Measurements from ENCODE around the gene UBE2E2. TPM values are rescaled to one million over a fixed set of nuclear protein-coding genes. Genes with fewer than 3 reads are reported as not detected.
A peak's percentile ranks its signal among the peaks of the same experiment; 100 is the strongest.

The UBE2E2 gene
- total RNA-seq, 1 experiment from 2014 or later, result 14.7 TPM

DNA sequence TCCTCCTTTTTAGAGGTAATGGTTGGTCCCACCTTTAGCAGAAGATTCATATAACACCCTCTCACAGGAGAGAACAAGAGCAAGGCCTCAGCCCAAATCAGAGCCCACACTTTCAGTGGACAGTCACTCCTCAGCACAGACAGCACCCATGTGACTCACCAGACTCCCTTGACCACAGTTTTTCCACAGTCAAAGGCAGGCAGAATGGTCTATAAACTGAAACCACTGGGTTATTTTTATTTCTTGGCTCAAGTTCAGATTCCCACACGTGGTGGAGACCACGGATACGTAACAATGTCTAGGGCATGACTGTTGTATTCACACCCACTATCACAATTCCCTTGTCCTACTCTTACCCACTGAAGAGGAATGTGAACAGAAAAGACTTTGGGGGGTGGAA, 364.8 kb downstream of the UBE2E2 start:
- Histone ChIP-seq H3K79me2 (ENCODE audit: low read length) (no peaks in the 10 kb centered on the region), H2AFZ (ENCODE audit: low read length) (no peak overlapping the region), H3K9me2 (replicated peaks; ENCODE audit: insufficient read depth, low read length) (no peaks in the 10 kb centered on the region), H3K9me3 (ENCODE audit: low read length) (no peaks in the 10 kb centered on the region), H3K4me2 (ENCODE audit: low read depth, low read length, poor library complexity, severe bottlenecking) (no peak overlapping the region), H3K27me3 (ENCODE audit: low read length) (no peaks in the 10 kb centered on the region), H3K4me1 (ENCODE audit: low read length) (no peaks in the 10 kb centered on the region), H3K36me3 (ENCODE audit: insufficient read depth, low read length) (no peaks in the 10 kb centered on the region), H3K4me3 (ENCODE audit: low read length) (no peak overlapping the region), H4K20me1 (ENCODE audit: insufficient read depth, low read depth, low read length) (no peaks in the 10 kb centered on the region), H3K27ac (ENCODE audit: low read length) (no peak overlapping the region), H3K9ac (ENCODE audit: low read length) (no peak overlapping the region)
- no peak for DNase-seq

DNA sequence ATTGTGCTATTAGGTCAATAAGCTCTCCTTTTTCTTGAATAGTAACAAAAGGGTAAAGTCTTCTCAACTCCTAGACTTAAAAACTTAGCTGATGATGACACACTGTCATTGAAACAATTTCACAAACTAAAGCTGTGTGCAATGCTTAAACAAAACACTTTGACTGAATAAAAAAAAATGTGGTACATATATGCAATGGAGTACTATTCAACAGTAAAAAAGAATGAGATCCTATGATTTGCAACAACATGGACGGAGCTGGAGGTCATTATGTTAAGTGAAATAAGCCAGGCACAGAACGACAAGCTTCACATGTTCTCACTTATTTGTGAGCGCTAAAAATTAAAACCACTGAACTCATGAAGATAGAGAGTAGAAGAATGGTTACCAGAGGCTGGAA, 370.7 kb downstream of the UBE2E2 start:
- H3K27me3 ChIP-seq (ENCODE audit: low read length), result no peaks in the 10 kb centered on the region
- no peaks in the 10 kb centered on the region for H4K20me1 ChIP-seq (ENCODE audit: insufficient read depth, low read depth, low read length)
- H3K4me1 ChIP-seq (ENCODE audit: low read length), result no peaks in the 10 kb centered on the region
- no peak overlapping the region for H3K4me2 ChIP-seq (ENCODE audit: low read depth, low read length, poor library complexity, severe bottlenecking)
- H2AFZ ChIP-seq (ENCODE audit: low read length), result no peak overlapping the region
- H3K9ac ChIP-seq (ENCODE audit: low read length), result no peak overlapping the region
- DNase-seq, result no peak
- H3K9me3 ChIP-seq (ENCODE audit: low read length), result no peaks in the 10 kb centered on the region
- no peaks in the 10 kb centered on the region for H3K79me2 ChIP-seq (ENCODE audit: low read length)
- H3K4me3 ChIP-seq (ENCODE audit: low read length), result no peak overlapping the region
- no peaks in the 10 kb centered on the region; the same call in 1 of the 2 replicates for H3K9me2 ChIP-seq (replicated peaks; ENCODE audit: insufficient read depth, low read length)
- H3K27ac ChIP-seq (ENCODE audit: low read length), result no peak overlapping the region
- no peaks in the 10 kb centered on the region for H3K36me3 ChIP-seq (ENCODE audit: insufficient read depth, low read length)

DNA sequence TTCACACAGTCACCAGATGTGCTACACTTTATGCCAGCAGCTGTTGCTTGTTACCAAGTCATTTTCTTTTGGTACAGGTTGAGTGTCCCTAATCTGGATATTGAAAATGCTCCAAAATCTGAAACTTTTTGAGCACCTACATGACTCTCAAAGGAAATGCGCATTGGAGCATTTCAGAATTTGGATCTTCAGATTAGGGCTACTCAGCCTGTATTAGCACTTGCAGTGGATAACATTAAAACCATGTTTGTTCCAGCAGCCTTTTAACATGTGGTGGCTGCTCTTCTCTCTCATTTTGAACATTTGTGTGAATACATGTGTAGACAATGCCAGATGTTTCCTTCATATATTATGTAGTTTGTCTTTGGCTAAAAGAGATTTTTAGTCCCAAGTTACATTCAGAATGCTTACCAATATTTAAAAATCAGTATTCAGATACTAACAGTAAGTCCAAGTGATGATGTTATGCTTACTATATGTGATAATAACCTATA, 371.7 kb downstream of the UBE2E2 start:
- no peaks in the 10 kb centered on the region for H3K36me3 ChIP-seq (ENCODE audit: insufficient read depth, low read length)
- DNase-seq, result no peak
- no peaks in the 10 kb centered on the region for H3K4me1 ChIP-seq (ENCODE audit: low read length)
- no peaks in the 10 kb centered on the region for H3K27me3 ChIP-seq (ENCODE audit: low read length)
- H3K79me2 ChIP-seq (ENCODE audit: low read length), result no peaks in the 10 kb centered on the region
- no peaks in the 10 kb centered on the region; the same call in 1 of the 2 replicates for H3K9me2 ChIP-seq (replicated peaks; ENCODE audit: insufficient read depth, low read length)
- no peak overlapping the region for H2AFZ ChIP-seq (ENCODE audit: low read length)
- no peak overlapping the region for H3K27ac ChIP-seq (ENCODE audit: low read length)
- no peak overlapping the region for H3K9ac ChIP-seq (ENCODE audit: low read length)
- H3K9me3 ChIP-seq (ENCODE audit: low read length), result no peaks in the 10 kb centered on the region
- H4K20me1 ChIP-seq (ENCODE audit: insufficient read depth, low read depth, low read length), result no peaks in the 10 kb centered on the region
- H3K4me2 ChIP-seq (ENCODE audit: low read depth, low read length, poor library complexity, severe bottlenecking), result no peak overlapping the region
- H3K4me3 ChIP-seq (ENCODE audit: low read length), result no peak overlapping the region

DNA sequence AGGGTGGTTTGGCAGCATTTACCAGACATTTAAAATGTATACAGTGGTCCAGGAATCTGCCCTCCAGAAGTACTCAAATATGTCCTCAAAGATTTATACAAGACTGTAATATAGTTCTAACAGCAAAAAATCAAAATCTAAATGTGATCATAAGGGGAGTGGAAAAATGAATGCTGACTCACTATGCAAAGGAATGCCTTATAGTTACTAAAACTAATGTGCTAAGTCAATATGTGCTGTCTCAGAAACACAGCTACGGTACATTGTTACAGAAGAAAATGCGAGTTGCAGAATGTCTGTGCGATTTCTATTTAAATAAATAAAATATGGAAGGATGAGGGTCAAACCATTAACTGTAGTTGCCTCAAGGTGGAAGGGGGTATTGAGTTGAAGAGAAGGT, 372.6 kb downstream of the UBE2E2 start:
- Histone ChIP-seq H3K27me3 (ENCODE audit: low read length) (no peaks in the 10 kb centered on the region), H3K9me3 (ENCODE audit: low read length) (no peaks in the 10 kb centered on the region), H3K36me3 (ENCODE audit: insufficient read depth, low read length) (no peaks in the 10 kb centered on the region), H3K27ac (ENCODE audit: low read length) (no peak overlapping the region), H3K9me2 (replicated peaks; ENCODE audit: insufficient read depth, low read length) (no peaks in the 10 kb centered on the region; the same call in 1 of the 2 replicates), H3K4me1 (ENCODE audit: low read length) (no peaks in the 10 kb centered on the region), H3K79me2 (ENCODE audit: low read length) (no peaks in the 10 kb centered on the region), H3K4me3 (ENCODE audit: low read length) (no peak overlapping the region), H4K20me1 (ENCODE audit: insufficient read depth, low read depth, low read length) (no peaks in the 10 kb centered on the region), H3K4me2 (ENCODE audit: low read depth, low read length, poor library complexity, severe bottlenecking) (no peak overlapping the region), H2AFZ (ENCODE audit: low read length) (no peak overlapping the region), H3K9ac (ENCODE audit: low read length) (no peak overlapping the region)
- DNase-seq, result no peak

DNA sequence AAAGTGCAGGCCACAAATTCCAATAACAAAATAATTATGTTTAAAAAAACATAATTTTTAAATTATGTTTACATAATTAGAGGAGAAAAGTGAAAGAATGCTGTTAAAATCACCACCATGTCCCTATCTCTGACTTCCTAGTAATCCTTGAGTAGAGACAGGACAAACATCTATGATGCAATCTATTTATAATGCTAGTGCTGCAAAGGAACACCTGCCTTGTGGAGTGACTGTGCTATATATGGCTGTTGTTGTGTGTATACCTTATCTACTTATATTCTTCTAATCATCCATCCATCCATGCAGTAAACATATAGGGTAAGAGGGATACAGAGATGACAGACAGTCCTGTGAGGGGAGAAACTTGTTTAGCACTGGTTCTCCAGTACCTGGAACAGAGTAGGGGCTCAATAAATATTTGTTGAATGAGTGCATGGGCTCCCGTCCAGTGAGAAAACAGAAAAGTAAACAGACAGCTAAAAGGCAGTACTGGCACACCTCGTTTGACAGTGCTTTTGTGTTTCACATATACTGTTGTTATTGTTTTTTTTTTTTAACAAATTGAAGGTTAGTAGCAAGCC, 373.3 kb downstream of the UBE2E2 start:
- no peak for DNase-seq
- Histone ChIP-seq H3K9me2 (replicated peaks; ENCODE audit: insufficient read depth, low read length) (no peaks in the 10 kb centered on the region; the same call in 1 of the 2 replicates), H3K79me2 (ENCODE audit: low read length) (no peaks in the 10 kb centered on the region), H3K27ac (ENCODE audit: low read length) (no peak overlapping the region), H3K4me1 (ENCODE audit: low read length) (no peaks in the 10 kb centered on the region), H3K4me3 (ENCODE audit: low read length) (no peak overlapping the region), H3K27me3 (ENCODE audit: low read length) (no peaks in the 10 kb centered on the region), H3K9ac (ENCODE audit: low read length) (no peak overlapping the region), H3K9me3 (ENCODE audit: low read length) (no peaks in the 10 kb centered on the region), H4K20me1 (ENCODE audit: insufficient read depth, low read depth, low read length) (no peaks in the 10 kb centered on the region), H3K36me3 (ENCODE audit: insufficient read depth, low read length) (no peaks in the 10 kb centered on the region), H3K4me2 (ENCODE audit: low read depth, low read length, poor library complexity, severe bottlenecking) (no peak overlapping the region), H2AFZ (ENCODE audit: low read length) (no peak overlapping the region)

DNA sequence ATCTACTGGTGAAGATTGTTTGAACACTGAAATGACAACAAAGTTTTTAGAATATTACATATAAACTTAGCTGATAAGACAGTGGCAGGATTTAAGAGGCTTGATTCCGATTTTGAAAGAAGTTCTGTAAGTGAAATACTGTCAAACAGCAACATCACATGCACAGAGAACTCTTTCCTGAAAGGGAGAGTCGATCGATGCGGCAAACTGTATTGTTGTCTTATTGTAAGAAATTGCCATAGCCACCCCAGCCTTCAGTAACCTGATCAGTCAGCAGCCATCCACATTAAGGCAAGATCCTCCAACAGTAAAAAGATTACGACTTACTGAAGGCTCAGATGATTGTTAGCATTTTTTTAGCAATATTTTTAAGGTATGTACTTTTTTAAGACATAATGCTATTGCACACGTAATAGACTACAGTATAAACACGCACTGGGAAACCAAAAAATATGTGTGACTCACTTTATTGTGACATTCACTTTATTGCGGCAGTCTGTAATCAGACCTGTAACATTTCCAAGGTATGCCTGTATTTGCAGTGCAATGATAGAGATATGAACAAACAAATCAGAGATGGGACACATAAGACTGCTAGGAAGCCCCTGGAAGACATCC, 377.1 kb downstream of the UBE2E2 start:
- no peak overlapping the region for H3K4me2 ChIP-seq (ENCODE audit: low read depth, low read length, poor library complexity, severe bottlenecking)
- H3K27me3 ChIP-seq (ENCODE audit: low read length), result no peaks in the 10 kb centered on the region
- no peaks in the 10 kb centered on the region for H4K20me1 ChIP-seq (ENCODE audit: insufficient read depth, low read depth, low read length)
- no peaks in the 10 kb centered on the region for H3K79me2 ChIP-seq (ENCODE audit: low read length)
- no peak overlapping the region for H2AFZ ChIP-seq (ENCODE audit: low read length)
- no peaks in the 10 kb centered on the region for H3K4me1 ChIP-seq (ENCODE audit: low read length)
- no peaks in the 10 kb centered on the region for H3K9me3 ChIP-seq (ENCODE audit: low read length)
- DNase-seq, result peak; percentile 16
- no peaks in the 10 kb centered on the region for H3K36me3 ChIP-seq (ENCODE audit: insufficient read depth, low read length)
- no peak overlapping the region for H3K27ac ChIP-seq (ENCODE audit: low read length)
- H3K9ac ChIP-seq (ENCODE audit: low read length), result no peak overlapping the region
- H3K4me3 ChIP-seq (ENCODE audit: low read length), result no peak overlapping the region
- H3K9me2 ChIP-seq (replicated peaks; ENCODE audit: insufficient read depth, low read length), result no peaks in the 10 kb centered on the region; the same call in 1 of the 2 replicates

DNA sequence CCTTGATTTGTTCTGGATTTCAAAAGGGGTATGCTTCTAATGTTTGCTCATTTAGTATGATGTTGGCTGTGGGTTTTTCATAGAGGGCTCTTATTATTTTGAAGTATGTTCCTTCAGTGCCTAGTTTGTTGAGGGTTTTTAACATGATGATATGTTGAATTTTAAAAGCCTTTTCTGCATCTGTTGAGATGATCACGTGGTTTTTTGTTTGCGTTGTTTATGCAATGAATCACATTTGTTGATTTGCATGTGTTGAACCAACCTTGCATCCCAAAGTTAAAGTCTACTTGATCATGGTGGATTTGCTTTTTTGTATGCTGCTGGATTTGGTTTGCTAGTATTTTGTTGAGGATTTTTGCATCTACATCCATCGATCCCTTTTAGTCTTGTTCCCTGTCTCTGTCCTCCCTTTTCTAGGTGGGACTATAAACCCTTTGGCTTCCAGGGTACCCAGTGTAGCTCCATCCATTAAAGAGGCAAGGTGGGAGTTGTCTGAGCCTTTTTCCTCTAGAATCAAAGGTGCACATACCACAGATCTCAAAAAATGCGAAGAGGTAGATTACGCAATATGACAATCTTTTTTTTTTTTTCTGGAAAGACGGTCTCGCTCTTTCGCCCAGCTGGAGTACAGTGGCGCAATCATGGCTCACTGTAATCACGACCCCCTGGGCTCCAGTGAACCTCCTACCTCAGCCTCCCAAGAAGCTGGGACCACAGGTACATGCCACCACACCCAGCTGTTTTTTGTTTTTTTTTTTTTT, 381.0 kb downstream of the UBE2E2 start:
- H3K27ac ChIP-seq (ENCODE audit: low read length), result no peak overlapping the region
- H3K27me3 ChIP-seq (ENCODE audit: low read length), result no peaks in the 10 kb centered on the region
- H3K9me3 ChIP-seq (ENCODE audit: low read length), result no peaks in the 10 kb centered on the region
- no peaks in the 10 kb centered on the region for H3K36me3 ChIP-seq (ENCODE audit: insufficient read depth, low read length)
- H3K9ac ChIP-seq (ENCODE audit: low read length), result no peak overlapping the region
- H3K4me3 ChIP-seq (ENCODE audit: low read length), result no peak overlapping the region
- H3K9me2 ChIP-seq (replicated peaks; ENCODE audit: insufficient read depth, low read length), result no peaks in the 10 kb centered on the region
- H3K79me2 ChIP-seq (ENCODE audit: low read length), result no peaks in the 10 kb centered on the region
- no peak for DNase-seq
- H3K4me1 ChIP-seq (ENCODE audit: low read length), result no peaks in the 10 kb centered on the region
- H2AFZ ChIP-seq (ENCODE audit: low read length), result no peak overlapping the region
- no peaks in the 10 kb centered on the region for H4K20me1 ChIP-seq (ENCODE audit: insufficient read depth, low read depth, low read length)
- no peak overlapping the region for H3K4me2 ChIP-seq (ENCODE audit: low read depth, low read length, poor library complexity, severe bottlenecking)

DNA sequence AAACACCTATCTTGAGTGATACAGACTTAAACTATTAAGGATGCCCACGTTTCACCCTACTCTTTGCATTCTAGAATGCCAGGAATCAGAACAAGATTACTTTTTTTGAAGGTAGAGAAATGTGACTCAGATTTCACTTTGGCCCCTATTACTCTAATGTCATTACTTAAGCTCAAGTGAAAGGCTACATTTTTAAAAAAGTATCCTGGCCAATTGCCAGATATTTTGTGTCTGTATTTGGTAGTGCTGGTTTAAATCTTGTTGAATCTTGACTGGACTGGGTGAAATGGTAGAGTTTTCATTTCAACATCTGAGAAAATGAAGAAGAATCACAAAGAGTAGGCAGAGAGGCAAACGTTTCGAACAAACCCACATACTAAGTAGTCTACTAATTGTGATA, 384.4 kb downstream of the UBE2E2 start:
- Histone ChIP-seq H3K9me3 (ENCODE audit: low read length) (no peaks in the 10 kb centered on the region), H3K36me3 (ENCODE audit: insufficient read depth, low read length) (no peaks in the 10 kb centered on the region), H3K27ac (ENCODE audit: low read length) (no peak overlapping the region), H4K20me1 (ENCODE audit: insufficient read depth, low read depth, low read length) (no peaks in the 10 kb centered on the region), H3K9ac (ENCODE audit: low read length) (no peak overlapping the region), H3K4me1 (ENCODE audit: low read length) (no peaks in the 10 kb centered on the region), H3K4me3 (ENCODE audit: low read length) (no peak overlapping the region), H3K4me2 (ENCODE audit: low read depth, low read length, poor library complexity, severe bottlenecking) (no peak overlapping the region), H2AFZ (ENCODE audit: low read length) (no peak overlapping the region), H3K79me2 (ENCODE audit: low read length) (no peaks in the 10 kb centered on the region), H3K27me3 (ENCODE audit: low read length) (no peaks in the 10 kb centered on the region), H3K9me2 (replicated peaks; ENCODE audit: insufficient read depth, low read length) (no peaks in the 10 kb centered on the region)
- DNase-seq, result no peak
